ENCODE measurements around the gene SYNE1. TPM values are rescaled to one million over a fixed set of nuclear protein-coding genes. Genes with fewer than 3 reads are reported as not detected.

SYNE1 gene
- total RNA-seq, 2 experiments from 2014 or later, result 74.6 to 140 TPM

DNA sequence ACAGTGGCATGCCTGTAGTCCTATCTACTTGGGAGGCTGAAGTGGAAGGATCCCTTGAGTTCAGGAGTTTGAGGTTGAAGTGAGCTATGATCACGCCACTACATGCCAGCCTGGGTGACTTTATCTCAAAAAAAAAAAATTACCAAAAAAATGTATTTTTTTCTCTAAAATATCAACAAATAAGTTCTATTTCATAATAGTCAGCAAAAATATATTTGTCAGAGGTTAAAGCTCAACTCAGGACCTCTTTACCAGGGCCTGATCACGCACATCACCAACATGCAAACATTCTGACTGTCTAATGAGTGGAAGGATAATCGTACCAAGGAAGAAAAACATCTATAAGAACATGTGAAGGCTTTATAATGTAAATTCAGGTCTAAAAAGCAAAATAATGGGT, 387.0 kb downstream of the SYNE1 start:
- no peaks in the 10 kb centered on the region for H3K4me1 ChIP-seq (ENCODE audit: insufficient read depth, low read length, poor library complexity, severe bottlenecking)
- H3K36me3 ChIP-seq (ENCODE audit: insufficient read depth, low read length), result peaks cover 63% of the 10 kb centered on the region
- POLR2A ChIA-PET, result interaction anchor here (0.6 kb wide), 1 partner anchor 615 kb away, joined by 4 read pairs; no protein-coding TSS in a partner anchor
- no peak overlapping the region for H3K4me2 ChIP-seq (ENCODE audit: low read length)
- no peaks in the 10 kb centered on the region for H4K20me1 ChIP-seq (ENCODE audit: insufficient read depth, low read length)
- no peak overlapping the region for H2AFZ ChIP-seq (ENCODE audit: low read length)
- no peak overlapping the region for H3K4me3 ChIP-seq (ENCODE audit: low read depth, low read length, poor library complexity, severe bottlenecking)
- no TSS peak for BruUV-seq (replicated peaks)
- no peaks in the 10 kb centered on the region for H3K79me2 ChIP-seq (ENCODE audit: insufficient read depth, low read depth, low read length)
- TF ChIP-seq, protein P1, sequence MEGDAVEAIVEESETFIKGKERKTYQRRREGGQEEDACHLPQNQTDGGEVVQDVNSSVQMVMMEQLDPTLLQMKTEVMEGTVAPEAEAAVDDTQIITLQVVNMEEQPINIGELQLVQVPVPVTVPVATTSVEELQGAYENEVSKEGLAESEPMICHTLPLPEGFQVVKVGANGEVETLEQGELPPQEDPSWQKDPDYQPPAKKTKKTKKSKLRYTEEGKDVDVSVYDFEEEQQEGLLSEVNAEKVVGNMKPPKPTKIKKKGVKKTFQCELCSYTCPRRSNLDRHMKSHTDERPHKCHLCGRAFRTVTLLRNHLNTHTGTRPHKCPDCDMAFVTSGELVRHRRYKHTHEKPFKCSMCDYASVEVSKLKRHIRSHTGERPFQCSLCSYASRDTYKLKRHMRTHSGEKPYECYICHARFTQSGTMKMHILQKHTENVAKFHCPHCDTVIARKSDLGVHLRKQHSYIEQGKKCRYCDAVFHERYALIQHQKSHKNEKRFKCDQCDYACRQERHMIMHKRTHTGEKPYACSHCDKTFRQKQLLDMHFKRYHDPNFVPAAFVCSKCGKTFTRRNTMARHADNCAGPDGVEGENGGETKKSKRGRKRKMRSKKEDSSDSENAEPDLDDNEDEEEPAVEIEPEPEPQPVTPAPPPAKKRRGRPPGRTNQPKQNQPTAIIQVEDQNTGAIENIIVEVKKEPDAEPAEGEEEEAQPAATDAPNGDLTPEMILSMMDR (conservative IDR thresholded peaks at IDR 0.05; ENCODE audit: low read length), result no peak
- no peak for TF ChIP-seq EZH2phosphoT487 (IDR thresholded peaks at IDR 0.05; ENCODE audit: borderline replicate concordance, low read depth, low read length)
- intact Hi-C loops (cut with micrococcal nuclease; ENCODE audit: unreplicated experiment), result no loop called here
- no peaks in the 10 kb centered on the region for H3K9me3 ChIP-seq (ENCODE audit: low read length)
- H3K27ac ChIP-seq (ENCODE audit: low read depth, low read length, poor library complexity, severe bottlenecking), result no peak overlapping the region
- DNase-seq (ENCODE audit: low spot score), result no peak
- no peaks in the 10 kb centered on the region for H3K9me2 ChIP-seq (ENCODE audit: insufficient read depth, low read length)
- CTCF ChIA-PET (ENCODE audit: unreplicated experiment), result no interaction called here

DNA sequence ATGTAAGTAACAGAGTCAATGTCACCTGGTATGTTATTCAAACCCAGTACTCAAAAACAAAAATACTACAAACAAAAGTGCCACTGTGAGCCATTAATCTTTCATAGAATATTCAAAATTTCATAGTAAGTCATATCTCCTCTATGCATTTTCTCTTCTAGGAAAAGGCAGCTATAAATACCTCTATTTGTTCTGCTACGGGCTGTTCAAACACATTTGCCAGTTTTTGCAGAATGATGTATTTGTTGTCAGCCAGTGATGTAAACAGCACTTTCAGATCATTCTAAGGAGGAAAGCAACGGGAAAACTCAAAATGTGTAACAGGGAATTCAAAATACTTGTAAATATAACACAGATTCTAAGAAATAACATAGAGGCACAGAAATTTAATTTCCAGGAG, 388.2 kb downstream of the SYNE1 start:
- no peak for DNase-seq (ENCODE audit: low spot score)
- Histone ChIP-seq H2AFZ (ENCODE audit: low read length) (no peak overlapping the region), H3K4me3 (ENCODE audit: low read depth, low read length, poor library complexity, severe bottlenecking) (no peak overlapping the region), H3K79me2 (ENCODE audit: insufficient read depth, low read depth, low read length) (no peaks in the 10 kb centered on the region), H3K4me1 (ENCODE audit: insufficient read depth, low read length, poor library complexity, severe bottlenecking) (no peaks in the 10 kb centered on the region), H3K9me3 (ENCODE audit: low read length) (no peaks in the 10 kb centered on the region), H3K36me3 (ENCODE audit: insufficient read depth, low read length) (peaks cover 63% of the 10 kb centered on the region), H3K9me2 (ENCODE audit: insufficient read depth, low read length) (no peaks in the 10 kb centered on the region), H4K20me1 (ENCODE audit: insufficient read depth, low read length) (no peaks in the 10 kb centered on the region), H3K4me2 (ENCODE audit: low read length) (no peak overlapping the region), H3K27ac (ENCODE audit: low read depth, low read length, poor library complexity, severe bottlenecking) (no peak overlapping the region)
- ChIA-PET POLR2A (interaction anchor here (1.6 kb wide), 1 partner anchor 30 kb away, joined by 4 read pairs; no protein-coding TSS in a partner anchor), CTCF (ENCODE audit: unreplicated experiment) (no interaction called here)
- no peak for TF ChIP-seq EZH2phosphoT487 (IDR thresholded peaks at IDR 0.05; ENCODE audit: borderline replicate concordance, low read depth, low read length)
- TF ChIP-seq, protein P1 (conservative IDR thresholded peaks at IDR 0.05; ENCODE audit: low read length), result no peak
- intact Hi-C loops (cut with micrococcal nuclease; ENCODE audit: unreplicated experiment), result no loop called here
- no TSS peak for BruUV-seq (replicated peaks)

DNA sequence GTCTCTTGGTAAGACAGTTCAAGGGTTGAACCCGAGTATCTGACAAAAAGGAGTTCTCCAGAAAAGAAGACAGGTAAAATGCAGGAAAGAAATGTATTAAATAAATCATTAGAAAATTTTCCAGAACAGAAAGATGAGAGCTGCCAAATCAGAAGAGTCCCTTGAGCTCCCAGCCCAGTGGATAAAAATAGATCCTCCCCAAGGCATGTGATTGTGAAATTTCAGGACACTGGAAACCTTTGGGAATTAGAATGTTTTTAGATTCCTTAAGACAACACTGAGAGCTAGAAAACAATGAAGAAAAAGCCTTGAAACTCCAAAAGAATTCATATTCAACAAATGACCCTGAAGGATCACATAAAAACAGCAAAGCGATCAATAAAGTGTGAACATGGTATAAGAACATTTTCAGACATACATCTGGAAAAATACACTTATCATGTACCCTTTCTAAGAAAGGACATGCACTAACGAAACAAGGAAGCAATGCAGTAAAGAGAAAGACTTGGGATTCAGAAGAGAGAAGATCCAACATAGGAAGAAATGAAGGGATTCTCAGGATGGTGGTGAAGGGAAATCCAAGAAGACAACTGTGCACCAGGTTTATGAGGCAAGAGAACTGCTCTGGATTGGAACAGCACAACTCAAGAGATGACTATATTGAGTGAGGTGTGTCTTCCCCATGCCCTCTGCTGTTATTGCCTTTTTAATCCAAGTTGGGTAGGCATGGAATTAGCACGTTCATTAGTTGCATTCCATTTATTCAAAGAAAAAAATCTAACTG, 390.4 kb downstream of the SYNE1 start:
- H3K4me1 ChIP-seq (ENCODE audit: insufficient read depth, low read length, poor library complexity, severe bottlenecking), result no peaks in the 10 kb centered on the region
- intact Hi-C loops (cut with micrococcal nuclease; ENCODE audit: unreplicated experiment), result no loop called here
- DNase-seq (ENCODE audit: low spot score), result no peak
- no peaks in the 10 kb centered on the region for H3K9me2 ChIP-seq (ENCODE audit: insufficient read depth, low read length)
- H3K4me2 ChIP-seq (ENCODE audit: low read length), result no peak overlapping the region
- no peaks in the 10 kb centered on the region for H3K9me3 ChIP-seq (ENCODE audit: low read length)
- POLR2A ChIA-PET, result no interaction called here
- H3K27ac ChIP-seq (ENCODE audit: low read depth, low read length, poor library complexity, severe bottlenecking), result no peak overlapping the region
- peaks cover 68% of the 10 kb centered on the region for H3K36me3 ChIP-seq (ENCODE audit: insufficient read depth, low read length)
- no peak overlapping the region for H3K4me3 ChIP-seq (ENCODE audit: low read depth, low read length, poor library complexity, severe bottlenecking)
- TF ChIP-seq, protein P1 (conservative IDR thresholded peaks at IDR 0.05; ENCODE audit: low read length), result no peak
- no peak for TF ChIP-seq EZH2phosphoT487 (IDR thresholded peaks at IDR 0.05; ENCODE audit: borderline replicate concordance, low read depth, low read length)
- BruUV-seq (replicated peaks), result no TSS peak
- no peaks in the 10 kb centered on the region for H3K79me2 ChIP-seq (ENCODE audit: insufficient read depth, low read depth, low read length)
- no peaks in the 10 kb centered on the region for H4K20me1 ChIP-seq (ENCODE audit: insufficient read depth, low read length)
- CTCF ChIA-PET (ENCODE audit: unreplicated experiment), result no interaction called here
- no peak overlapping the region for H2AFZ ChIP-seq (ENCODE audit: low read length)

Measured in OCI-LY7 (cell line).